GM23338 (cell line): ENCODE results near the gene UCHL1. TPM values are rescaled to one million over a fixed set of nuclear protein-coding genes. Genes with fewer than 3 reads are reported as not detected.

ENCODE experiments used
- ATAC-seq: fragments of 200-7000 bp; cut with Tn5 transposase; 3 replicates; pipeline ENCODE4 v1.9.1; 2020
- DNase-seq: peaks from one replicate; pipeline ENCODE4 v3.0.0-alpha.2; 2015; ENCODE audit warnings: low spot score
- H2AFZ ChIP-seq: fragments of 200-600 bp; sonication (generic); 2 replicates; pipeline ENCODE4 v1.8.0; 2016; ENCODE audit warnings: antibody characterized with exemption, mild to moderate bottlenecking, moderate library complexity
- H3F3A ChIP-seq: fragments of 200-600 bp; sonication (generic); replicated peaks from 2 replicates; pipeline ENCODE4 v1.8.0; 2017; ENCODE audit warnings: antibody characterized with exemption, mixed run types, low read depth
- H3K27ac ChIP-seq: fragments of 200-600 bp; sonication (generic); 2 replicates; pipeline ENCODE4 v1.6.1; 2016; ENCODE audit warnings: low read depth
- H3K27me3 ChIP-seq: fragments of 200-600 bp; sonication (generic); 2 replicates; pipeline ENCODE4 v1.8.0; 2016; ENCODE audit warnings: mild to moderate bottlenecking, mixed run types, moderate library complexity; ENCODE audit not compliant: insufficient read depth
- H3K36me3 ChIP-seq: fragments of 200-600 bp; sonication (generic); 2 replicates; pipeline ENCODE4 v1.8.0; 2016; ENCODE audit warnings: mild to moderate bottlenecking; ENCODE audit not compliant: insufficient read depth
- H3K4me1 ChIP-seq: fragments of 200-600 bp; sonication (generic); 2 replicates; pipeline ENCODE4 v1.8.0; 2016; ENCODE audit warnings: mild to moderate bottlenecking, moderate library complexity; ENCODE audit not compliant: insufficient read depth
- H3K4me2 ChIP-seq: fragments of 200-600 bp; sonication (generic); 2 replicates; pipeline ENCODE4 v1.7.1; 2017; ENCODE audit warnings: mixed run types
- H3K4me3 ChIP-seq: fragments of 200-600 bp; sonication (generic); 2 replicates; pipeline ENCODE4 v1.6.1; 2016; ENCODE audit warnings: mixed run types
- H3K79me2 ChIP-seq: fragments of 200-600 bp; sonication (generic); replicated peaks from 2 replicates; pipeline ENCODE4 v1.8.0; 2017; ENCODE audit warnings: mild to moderate bottlenecking; ENCODE audit not compliant: insufficient read depth
- H3K9me2 ChIP-seq: fragments of 200-600 bp; sonication (generic); 2 replicates; pipeline ENCODE4 v1.8.0; 2017; ENCODE audit not compliant: insufficient read depth
- H4K20me1 ChIP-seq: fragments of 200-600 bp; sonication (generic); replicated peaks from 2 replicates; pipeline ENCODE4 v1.8.0; 2017; ENCODE audit warnings: mild to moderate bottlenecking; ENCODE audit not compliant: insufficient read depth
- H3K27ac Mint-ChIP-seq: 2 replicates; pipeline ENCODE4 v1.8.0; 2020; ENCODE audit warnings: inconsistent platforms, mild to moderate bottlenecking, moderate library complexity, mixed read lengths
- H3K27me3 Mint-ChIP-seq: 3 replicates; pipeline ENCODE4 v1.8.0; 2022; ENCODE audit warnings: low read depth, mild to moderate bottlenecking, moderate library complexity, mixed read lengths, inconsistent platforms; ENCODE audit not compliant: insufficient read depth, poor library complexity
- H3K36me3 Mint-ChIP-seq: 3 replicates; pipeline ENCODE4 v1.8.0; 2021; ENCODE audit warnings: low read depth, mild to moderate bottlenecking, inconsistent platforms, moderate library complexity, mixed read lengths
- H3K4me1 Mint-ChIP-seq: 3 replicates; pipeline ENCODE4 v1.8.0; 2020; ENCODE audit warnings: mild to moderate bottlenecking, inconsistent platforms, mixed read lengths
- H3K4me3 Mint-ChIP-seq: 3 replicates; pipeline ENCODE4 v1.8.0; 2021; ENCODE audit warnings: moderate library complexity, mild to moderate bottlenecking, inconsistent platforms, mixed read lengths
- H3K9me3 Mint-ChIP-seq: 3 replicates; pipeline ENCODE4 v1.8.0; 2020; ENCODE audit warnings: moderate library complexity, mild to moderate bottlenecking, inconsistent platforms, mixed read lengths
- EZH2 ChIP-seq: fragments of 200-600 bp; sonication (generic); IDR thresholded peaks from one replicate; pipeline ENCODE4 v1.8.0; 2017; ENCODE audit warnings: antibody characterized with exemption, mild to moderate bottlenecking, low read depth; ENCODE audit not compliant: unreplicated experiment
- JUNB ChIP-seq: IDR thresholded peaks from one replicate; pipeline ENCODE4 v1.6.1; 2016; ENCODE audit warnings: antibody characterized with exemption; ENCODE audit not compliant: unreplicated experiment
- ZNF114 ChIP-seq: fragments of 250-450 bp; sonication (Bioruptor Pico); IDR thresholded peaks from 2 replicates; pipeline ENCODE4 v1.5.0; 2020; ENCODE audit warnings: mild to moderate bottlenecking, moderate library complexity
- ZNF331 ChIP-seq: fragments of 250-450 bp; sonication (Bioruptor Pico); IDR thresholded peaks from 2 replicates; pipeline ENCODE4 v1.5.0; 2020; ENCODE audit warnings: low read depth, mild to moderate bottlenecking, moderate library complexity
- polyA plus RNA-seq: library from polyadenylated mRNA; unstranded; fragments of >200 nt; fragmentation: Nextera tagmentation; extraction: Ambion mirVana; gene quantifications from 2 replicates; pipeline ENCODE4 v1.2.1, GENCODE V29; 2016
- total RNA-seq: library from RNA; depleted of rRNA; stranded (reverse); fragments of >200 nt; shearing (Covaris generic); gene quantifications from 2 replicates; pipeline ENCODE4 v1.2.3, GENCODE V29; 2014
- TF ChIP-seq, protein P1 (sequence below): IDR thresholded peaks from 2 replicates; pipeline ENCODE4 v1.6.1; 2016; ENCODE audit warnings: antibody characterized with exemption
- TF ChIP-seq, protein P2 (sequence below): fragments of 250-450 bp; sonication (Bioruptor Pico); IDR thresholded peaks from 2 replicates; pipeline ENCODE4 v1.5.0; 2020; ENCODE audit warnings: mild to moderate bottlenecking, moderate library complexity
- TF ChIP-seq, protein P3 (sequence below): IDR thresholded peaks from one replicate; pipeline ENCODE4 v1.6.1; 2018; ENCODE audit warnings: antibody characterized with exemption; ENCODE audit not compliant: unreplicated experiment

Gene UCHL1
- total and polyA plus RNA-seq, 2 experiments from 2014 or later = 998 to 1,758 TPM

DNA sequence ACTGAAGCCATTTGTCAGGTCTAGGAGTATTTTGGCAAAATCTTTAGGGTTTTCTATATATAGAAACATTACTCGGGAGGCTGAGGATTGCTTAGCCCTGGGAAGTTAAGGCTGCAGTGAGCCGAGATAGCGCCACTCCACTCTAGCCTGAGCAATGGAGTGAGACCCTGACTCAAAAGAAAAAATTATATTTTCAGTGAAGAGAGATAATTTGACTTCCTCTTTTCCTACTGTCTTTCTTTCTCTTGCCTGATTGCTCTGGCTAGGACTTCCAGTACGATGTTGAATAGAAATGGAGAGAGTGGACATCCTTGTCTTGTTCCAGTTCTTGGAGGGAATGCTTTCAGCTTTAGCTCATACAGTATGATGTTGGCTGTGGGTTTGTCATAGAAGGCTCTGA is 44.4 kb downstream of the UCHL1 start:
- DNase-seq (no peak), ATAC-seq (no peak)
- peaks cover 11% of the 10 kb centered on the region; the same call in 1 of the 2 replicates for H3K9me2 ChIP-seq
- no peaks in the 10 kb centered on the region for H3K27me3 ChIP-seq
- no peaks in the 10 kb centered on the region for H3F3A ChIP-seq
- H3K27ac ChIP-seq = no peak overlapping the region
- no peak overlapping the region for H3K4me2 ChIP-seq
- H3K27me3 Mint-ChIP-seq = peaks cover 2% of the 10 kb centered on the region
- H3K9me3 Mint-ChIP-seq = no peaks in the 10 kb centered on the region
- no peaks in the 10 kb centered on the region for H3K4me1 ChIP-seq
- H3K36me3 ChIP-seq = no peaks in the 10 kb centered on the region
- no peak overlapping the region for H2AFZ ChIP-seq
- H3K4me3 Mint-ChIP-seq = no peak overlapping the region
- no peak for TF ChIP-seq EZH2
- TF ChIP-seq, protein P1, sequence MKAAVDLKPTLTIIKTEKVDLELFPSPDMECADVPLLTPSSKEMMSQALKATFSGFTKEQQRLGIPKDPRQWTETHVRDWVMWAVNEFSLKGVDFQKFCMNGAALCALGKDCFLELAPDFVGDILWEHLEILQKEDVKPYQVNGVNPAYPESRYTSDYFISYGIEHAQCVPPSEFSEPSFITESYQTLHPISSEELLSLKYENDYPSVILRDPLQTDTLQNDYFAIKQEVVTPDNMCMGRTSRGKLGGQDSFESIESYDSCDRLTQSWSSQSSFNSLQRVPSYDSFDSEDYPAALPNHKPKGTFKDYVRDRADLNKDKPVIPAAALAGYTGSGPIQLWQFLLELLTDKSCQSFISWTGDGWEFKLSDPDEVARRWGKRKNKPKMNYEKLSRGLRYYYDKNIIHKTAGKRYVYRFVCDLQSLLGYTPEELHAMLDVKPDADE = no peak
- TF ChIP-seq JUNB = no peak
- no peak for TF ChIP-seq ZNF331
- TF ChIP-seq ZNF114 (CRISPR knock-in tag) = no peak
- TF ChIP-seq, protein P2, sequence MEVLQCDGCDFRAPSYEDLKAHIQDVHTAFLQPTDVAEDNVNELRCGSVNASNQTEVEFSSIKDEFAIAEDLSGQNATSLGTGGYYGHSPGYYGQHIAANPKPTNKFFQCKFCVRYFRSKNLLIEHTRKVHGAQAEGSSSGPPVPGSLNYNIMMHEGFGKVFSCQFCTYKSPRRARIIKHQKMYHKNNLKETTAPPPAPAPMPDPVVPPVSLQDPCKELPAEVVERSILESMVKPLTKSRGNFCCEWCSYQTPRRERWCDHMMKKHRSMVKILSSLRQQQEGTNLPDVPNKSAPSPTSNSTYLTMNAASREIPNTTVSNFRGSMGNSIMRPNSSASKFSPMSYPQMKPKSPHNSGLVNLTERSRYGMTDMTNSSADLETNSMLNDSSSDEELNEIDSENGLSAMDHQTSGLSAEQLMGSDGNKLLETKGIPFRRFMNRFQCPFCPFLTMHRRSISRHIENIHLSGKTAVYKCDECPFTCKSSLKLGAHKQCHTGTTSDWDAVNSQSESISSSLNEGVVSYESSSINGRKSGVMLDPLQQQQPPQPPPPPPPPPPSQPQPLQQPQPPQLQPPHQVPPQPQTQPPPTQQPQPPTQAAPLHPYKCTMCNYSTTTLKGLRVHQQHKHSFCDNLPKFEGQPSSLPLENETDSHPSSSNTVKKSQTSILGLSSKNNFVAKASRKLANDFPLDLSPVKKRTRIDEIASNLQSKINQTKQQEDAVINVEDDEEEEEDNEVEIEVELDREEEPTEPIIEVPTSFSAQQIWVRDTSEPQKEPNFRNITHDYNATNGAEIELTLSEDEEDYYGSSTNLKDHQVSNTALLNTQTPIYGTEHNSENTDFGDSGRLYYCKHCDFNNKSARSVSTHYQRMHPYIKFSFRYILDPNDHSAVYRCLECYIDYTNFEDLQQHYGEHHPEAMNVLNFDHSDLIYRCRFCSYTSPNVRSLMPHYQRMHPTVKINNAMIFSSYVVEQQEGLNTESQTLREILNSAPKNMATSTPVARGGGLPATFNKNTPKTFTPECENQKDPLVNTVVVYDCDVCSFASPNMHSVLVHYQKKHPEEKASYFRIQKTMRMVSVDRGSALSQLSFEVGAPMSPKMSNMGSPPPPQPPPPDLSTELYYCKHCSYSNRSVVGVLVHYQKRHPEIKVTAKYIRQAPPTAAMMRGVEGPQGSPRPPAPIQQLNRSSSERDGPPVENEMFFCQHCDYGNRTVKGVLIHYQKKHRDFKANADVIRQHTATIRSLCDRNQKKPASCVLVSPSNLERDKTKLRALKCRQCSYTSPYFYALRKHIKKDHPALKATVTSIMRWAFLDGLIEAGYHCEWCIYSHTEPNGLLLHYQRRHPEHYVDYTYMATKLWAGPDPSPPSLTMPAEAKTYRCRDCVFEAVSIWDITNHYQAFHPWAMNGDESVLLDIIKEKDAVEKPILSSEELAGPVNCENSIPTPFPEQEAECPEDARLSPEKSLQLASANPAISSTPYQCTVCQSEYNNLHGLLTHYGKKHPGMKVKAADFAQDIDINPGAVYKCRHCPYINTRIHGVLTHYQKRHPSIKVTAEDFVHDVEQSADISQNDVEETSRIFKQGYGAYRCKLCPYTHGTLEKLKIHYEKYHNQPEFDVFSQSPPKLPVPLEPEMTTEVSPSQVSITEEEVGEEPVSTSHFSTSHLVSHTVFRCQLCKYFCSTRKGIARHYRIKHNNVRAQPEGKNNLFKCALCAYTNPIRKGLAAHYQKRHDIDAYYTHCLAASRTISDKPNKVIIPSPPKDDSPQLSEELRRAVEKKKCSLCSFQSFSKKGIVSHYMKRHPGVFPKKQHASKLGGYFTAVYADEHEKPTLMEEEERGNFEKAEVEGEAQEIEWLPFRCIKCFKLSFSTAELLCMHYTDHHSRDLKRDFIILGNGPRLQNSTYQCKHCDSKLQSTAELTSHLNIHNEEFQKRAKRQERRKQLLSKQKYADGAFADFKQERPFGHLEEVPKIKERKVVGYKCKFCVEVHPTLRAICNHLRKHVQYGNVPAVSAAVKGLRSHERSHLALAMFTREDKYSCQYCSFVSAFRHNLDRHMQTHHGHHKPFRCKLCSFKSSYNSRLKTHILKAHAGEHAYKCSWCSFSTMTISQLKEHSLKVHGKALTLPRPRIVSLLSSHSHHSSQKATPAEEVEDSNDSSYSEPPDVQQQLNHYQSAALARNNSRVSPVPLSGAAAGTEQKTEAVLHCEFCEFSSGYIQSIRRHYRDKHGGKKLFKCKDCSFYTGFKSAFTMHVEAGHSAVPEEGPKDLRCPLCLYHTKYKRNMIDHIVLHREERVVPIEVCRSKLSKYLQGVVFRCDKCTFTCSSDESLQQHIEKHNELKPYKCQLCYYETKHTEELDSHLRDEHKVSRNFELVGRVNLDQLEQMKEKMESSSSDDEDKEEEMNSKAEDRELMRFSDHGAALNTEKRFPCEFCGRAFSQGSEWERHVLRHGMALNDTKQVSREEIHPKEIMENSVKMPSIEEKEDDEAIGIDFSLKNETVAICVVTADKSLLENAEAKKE (CRISPR knock-in tag) = no peak
- TF ChIP-seq, protein P3, sequence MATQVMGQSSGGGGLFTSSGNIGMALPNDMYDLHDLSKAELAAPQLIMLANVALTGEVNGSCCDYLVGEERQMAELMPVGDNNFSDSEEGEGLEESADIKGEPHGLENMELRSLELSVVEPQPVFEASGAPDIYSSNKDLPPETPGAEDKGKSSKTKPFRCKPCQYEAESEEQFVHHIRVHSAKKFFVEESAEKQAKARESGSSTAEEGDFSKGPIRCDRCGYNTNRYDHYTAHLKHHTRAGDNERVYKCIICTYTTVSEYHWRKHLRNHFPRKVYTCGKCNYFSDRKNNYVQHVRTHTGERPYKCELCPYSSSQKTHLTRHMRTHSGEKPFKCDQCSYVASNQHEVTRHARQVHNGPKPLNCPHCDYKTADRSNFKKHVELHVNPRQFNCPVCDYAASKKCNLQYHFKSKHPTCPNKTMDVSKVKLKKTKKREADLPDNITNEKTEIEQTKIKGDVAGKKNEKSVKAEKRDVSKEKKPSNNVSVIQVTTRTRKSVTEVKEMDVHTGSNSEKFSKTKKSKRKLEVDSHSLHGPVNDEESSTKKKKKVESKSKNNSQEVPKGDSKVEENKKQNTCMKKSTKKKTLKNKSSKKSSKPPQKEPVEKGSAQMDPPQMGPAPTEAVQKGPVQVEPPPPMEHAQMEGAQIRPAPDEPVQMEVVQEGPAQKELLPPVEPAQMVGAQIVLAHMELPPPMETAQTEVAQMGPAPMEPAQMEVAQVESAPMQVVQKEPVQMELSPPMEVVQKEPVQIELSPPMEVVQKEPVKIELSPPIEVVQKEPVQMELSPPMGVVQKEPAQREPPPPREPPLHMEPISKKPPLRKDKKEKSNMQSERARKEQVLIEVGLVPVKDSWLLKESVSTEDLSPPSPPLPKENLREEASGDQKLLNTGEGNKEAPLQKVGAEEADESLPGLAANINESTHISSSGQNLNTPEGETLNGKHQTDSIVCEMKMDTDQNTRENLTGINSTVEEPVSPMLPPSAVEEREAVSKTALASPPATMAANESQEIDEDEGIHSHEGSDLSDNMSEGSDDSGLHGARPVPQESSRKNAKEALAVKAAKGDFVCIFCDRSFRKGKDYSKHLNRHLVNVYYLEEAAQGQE = no peak
- H4K20me1 ChIP-seq = no peaks in the 10 kb centered on the region
- no peaks in the 10 kb centered on the region for H3K79me2 ChIP-seq
- H3K4me1 Mint-ChIP-seq = peaks cover 7% of the 10 kb centered on the region; the same call in 2 of the 3 replicates
- no peak overlapping the region for H3K27ac Mint-ChIP-seq
- H3K36me3 Mint-ChIP-seq = no peaks in the 10 kb centered on the region
- H3K4me3 ChIP-seq = no peak overlapping the region
